ENCODE data around the gene METTL1. TPM values are rescaled to one million over a fixed set of nuclear protein-coding genes. Genes with fewer than 3 reads are reported as not detected.

Gene METTL1
- total RNA-seq, 3 donors from 2014 or later: 10.1 to 15.3 (median 10.6) TPM

- Histone ChIP-seq H3K36me3 (ENCODE audit: low read depth) (no peaks in the 10 kb centered on the region), H3K9me3 (no peaks in the 10 kb centered on the region), H3K4me3 (no peak overlapping the region), H3K4me1 (ENCODE audit: low read depth) (peaks cover 22% of the 10 kb centered on the region)
- ATAC-seq (peak; percentile 44), DNase-seq (peak; percentile 60 to 83 (median 64))
- TF ChIP-seq CTCF (IDR thresholded peaks at IDR 0.05): no peak
- intact Hi-C loops (cut with DNase I, micrococcal nuclease): no loop called here
Measured at GRCh38 chr12:57741844-57742738, 29.8 kb downstream of the METTL1 start.

GRCh38 chr12:57741413-57741789 is 30.5 kb downstream of the METTL1 start:
- ATAC-seq: no peak
- no peak overlapping the region for H3K4me3 ChIP-seq
- H3K9me3 ChIP-seq: no peaks in the 10 kb centered on the region
- intact Hi-C loops (cut with DNase I, micrococcal nuclease): no loop called here
- no peaks in the 10 kb centered on the region for H3K36me3 ChIP-seq (ENCODE audit: low read depth)
- TF ChIP-seq CTCF (IDR thresholded peaks at IDR 0.05): no peak
- peaks cover 22% of the 10 kb centered on the region for H3K4me1 ChIP-seq (ENCODE audit: low read depth)
- DNase-seq: no peak

GRCh38 chr12:57740656-57741412 is 31.1 kb downstream of the METTL1 start:
- Histone ChIP-seq H3K9me3 (no peaks in the 10 kb centered on the region), H3K36me3 (ENCODE audit: low read depth) (no peaks in the 10 kb centered on the region), H3K4me1 (ENCODE audit: low read depth) (peaks cover 22% of the 10 kb centered on the region), H3K4me3 (no peak overlapping the region)
- no peak for TF ChIP-seq CTCF (IDR thresholded peaks at IDR 0.05)
- intact Hi-C loops (cut with DNase I, micrococcal nuclease): no loop called here
- ATAC-seq: peak; percentile 42
- DNase-seq: peak; percentile 52 to 83 (median 59)

GRCh38 chr12:57739914-57740538 is 31.9 kb downstream of the METTL1 start:
- H3K9me3 ChIP-seq: no peaks in the 10 kb centered on the region
- H3K36me3 ChIP-seq (ENCODE audit: low read depth): no peaks in the 10 kb centered on the region
- TF ChIP-seq CTCF (IDR thresholded peaks at IDR 0.05): no peak
- DNase-seq: no peak
- H3K4me3 ChIP-seq: no peak overlapping the region
- intact Hi-C loops (cut with DNase I, micrococcal nuclease): no loop called here
- H3K4me1 ChIP-seq (ENCODE audit: low read depth): peaks cover 22% of the 10 kb centered on the region
- no peak for ATAC-seq

GRCh38 chr12:57739387-57739786 is 32.5 kb downstream of the METTL1 start:
- no peaks in the 10 kb centered on the region for H3K9me3 ChIP-seq
- H3K4me3 ChIP-seq: no peak overlapping the region
- ATAC-seq (no peak), DNase-seq (no peak)
- H3K36me3 ChIP-seq (ENCODE audit: low read depth): no peaks in the 10 kb centered on the region
- H3K4me1 ChIP-seq (ENCODE audit: low read depth): peaks cover 21% of the 10 kb centered on the region
- no peak for TF ChIP-seq CTCF (IDR thresholded peaks at IDR 0.05)
- intact Hi-C loops (cut with DNase I, micrococcal nuclease): no loop called here
